Measurements from ENCODE around the gene CARHSP1.

- TF ChIP-seq CTCF (IDR thresholded peaks at IDR 0.05) (no peak), POLR2A (IDR thresholded peaks at IDR 0.05) (no peak), EP300 (IDR thresholded peaks at IDR 0.05) (no peak)
Measured at GRCh38 chr16:8861563-8862308, 7.1 kb downstream of the CARHSP1 start.
